ENCODE data around the gene BLOC1S5. TPM values are rescaled to one million over a fixed set of nuclear protein-coding genes. Genes with fewer than 3 reads are reported as not detected.

The BLOC1S5 gene
- total and polyA plus RNA-seq, 2 experiments from 2014 or later = 13.1 to 14.0 TPM

DNA sequence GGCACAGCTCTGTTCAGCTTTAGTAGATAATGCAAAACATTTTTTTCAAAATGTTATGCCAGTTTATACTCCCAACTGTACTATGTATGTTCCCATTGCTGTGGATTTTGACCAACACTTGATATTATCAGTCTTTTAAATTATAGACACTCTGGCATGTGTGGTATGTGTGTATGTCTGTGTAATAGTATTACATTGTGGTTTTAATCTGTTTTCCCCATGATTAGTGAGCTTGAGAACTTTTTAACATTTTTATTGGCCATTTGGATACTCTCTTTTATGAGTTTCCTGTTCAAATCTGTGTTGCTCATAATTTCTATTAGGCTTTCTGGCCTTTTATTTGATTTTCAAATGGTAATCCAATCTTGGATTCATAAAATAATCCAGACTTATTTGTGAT lies 84.4 kb downstream of the BLOC1S5 start:
- H3K4me3 ChIP-seq = no peak overlapping the region
- H3K4me1 ChIP-seq (ENCODE audit: insufficient read depth) = 0 out of 2 replicates have a peak, but pooled peaks cover 4% of the 10 kb centered on the region
- DNase-seq = no peak
- no peak overlapping the region for H3K27ac ChIP-seq
- no peaks in the 10 kb centered on the region for H3K27me3 ChIP-seq (replicated peaks; ENCODE audit: insufficient read depth)
- TF ChIP-seq EZH2 (IDR thresholded peaks at IDR 0.05; ENCODE audit: insufficient read depth, poor library complexity, severe bottlenecking) (no peak), EZH2phosphoT487 (IDR thresholded peaks at IDR 0.05; ENCODE audit: insufficient read depth, low read depth) (no peak)
- no peak overlapping the region for H3K9ac ChIP-seq
- in situ Hi-C loops (cut with MboI) = no loop called here
- no peaks in the 10 kb centered on the region for H3K9me2 ChIP-seq (ENCODE audit: insufficient read depth)
- no peaks in the 10 kb centered on the region for H3K79me2 ChIP-seq (ENCODE audit: insufficient read depth)
- H4K20me1 ChIP-seq (ENCODE audit: insufficient read depth) = no peaks in the 10 kb centered on the region
- peaks cover under 1% of the 10 kb centered on the region for H3F3A ChIP-seq (ENCODE audit: insufficient read depth)
- H3K4me2 ChIP-seq (ENCODE audit: unreplicated experiment) = no peak overlapping the region
- H3K36me3 ChIP-seq (ENCODE audit: low read depth) = no peaks in the 10 kb centered on the region
- H3K9me3 ChIP-seq (ENCODE audit: low read depth) = no peaks in the 10 kb centered on the region
- H2AFZ ChIP-seq = no peak overlapping the region

GRCh38 chr6:7978736-7979135 lies 85.5 kb downstream of the BLOC1S5 start:
- H3K9me2 ChIP-seq (ENCODE audit: insufficient read depth) = no peaks in the 10 kb centered on the region
- in situ Hi-C loops (cut with MboI) = no loop called here
- no peak for TF ChIP-seq EZH2phosphoT487 (IDR thresholded peaks at IDR 0.05; ENCODE audit: insufficient read depth, low read depth)
- TF ChIP-seq EZH2 (IDR thresholded peaks at IDR 0.05; ENCODE audit: insufficient read depth, poor library complexity, severe bottlenecking) = no peak
- no peaks in the 10 kb centered on the region for H3K36me3 ChIP-seq (ENCODE audit: low read depth)
- no peak overlapping the region for H3K27ac ChIP-seq
- H3K4me1 ChIP-seq (ENCODE audit: insufficient read depth) = 0 out of 2 replicates have a peak, but pooled peaks cover 4% of the 10 kb centered on the region
- no peaks in the 10 kb centered on the region for H3K27me3 ChIP-seq (replicated peaks; ENCODE audit: insufficient read depth)
- no peak overlapping the region for H3K9ac ChIP-seq
- no peak overlapping the region for H3K4me2 ChIP-seq (ENCODE audit: unreplicated experiment)
- no peaks in the 10 kb centered on the region for H4K20me1 ChIP-seq (ENCODE audit: insufficient read depth)
- DNase-seq = no peak
- H3K4me3 ChIP-seq = no peak overlapping the region
- peaks cover 10% of the 10 kb centered on the region for H3F3A ChIP-seq (ENCODE audit: insufficient read depth)
- WGBS, 2 experiments (ENCODE audit: low coverage in 1 of 2, low lambda C conversion rate in 2 of 2, missing lambda C conversion rate in 2 of 2) = 86 to 91% methylated on average over 3 of the region's 3 CpGs
- H3K79me2 ChIP-seq (ENCODE audit: insufficient read depth) = no peaks in the 10 kb centered on the region
- H2AFZ ChIP-seq = no peak overlapping the region
- H3K9me3 ChIP-seq (ENCODE audit: low read depth) = no peaks in the 10 kb centered on the region

- no peak overlapping the region for H2AFZ ChIP-seq
- H3F3A ChIP-seq (ENCODE audit: insufficient read depth) = peaks cover 10% of the 10 kb centered on the region
- H3K36me3 ChIP-seq (ENCODE audit: low read depth) = no peaks in the 10 kb centered on the region
- no peak overlapping the region for H3K4me2 ChIP-seq (ENCODE audit: unreplicated experiment)
- no peaks in the 10 kb centered on the region for H3K27me3 ChIP-seq (replicated peaks; ENCODE audit: insufficient read depth)
- no peaks in the 10 kb centered on the region for H3K9me3 ChIP-seq (ENCODE audit: low read depth)
- no peaks in the 10 kb centered on the region for H4K20me1 ChIP-seq (ENCODE audit: insufficient read depth)
- no peak overlapping the region for H3K4me3 ChIP-seq
- H3K79me2 ChIP-seq (ENCODE audit: insufficient read depth) = no peaks in the 10 kb centered on the region
- H3K9ac ChIP-seq = no peak overlapping the region
- H3K27ac ChIP-seq = no peak overlapping the region
- whole genome bisulfite sequencing, 2 experiments (ENCODE audit: low coverage in 1 of 2, low lambda C conversion rate in 2 of 2, missing lambda C conversion rate in 2 of 2) = 52 to 59% methylated on average over 8 of the region's 8 CpGs
- 0 out of 2 replicates have a peak, but pooled peaks cover 4% of the 10 kb centered on the region for H3K4me1 ChIP-seq (ENCODE audit: insufficient read depth)
- in situ Hi-C loops (cut with MboI) = no loop called here
- H3K9me2 ChIP-seq (ENCODE audit: insufficient read depth) = no peaks in the 10 kb centered on the region
- peak; percentile 26 for DNase-seq
- TF ChIP-seq EZH2phosphoT487 (IDR thresholded peaks at IDR 0.05; ENCODE audit: insufficient read depth, low read depth) (no peak), EZH2 (IDR thresholded peaks at IDR 0.05; ENCODE audit: insufficient read depth, poor library complexity, severe bottlenecking) (no peak)
These were observed 87.6 kb downstream of the BLOC1S5 start for GRCh38 chr6:7976485-7977056.

GRCh38 chr6:7975764-7976146 lies 88.4 kb downstream of the BLOC1S5 start:
- no peak for TF ChIP-seq EZH2phosphoT487 (IDR thresholded peaks at IDR 0.05; ENCODE audit: insufficient read depth, low read depth)
- TF ChIP-seq EZH2 (IDR thresholded peaks at IDR 0.05; ENCODE audit: insufficient read depth, poor library complexity, severe bottlenecking) = no peak
- Histone ChIP-seq H3K9ac (peak overlapping the region; percentile 41; the same call in 1 of the 2 replicates), H3K4me3 (peak overlapping the region; percentile 61), H3K4me2 (ENCODE audit: unreplicated experiment) (peak overlapping the region; percentile 84), H3K4me1 (ENCODE audit: insufficient read depth) (0 out of 2 replicates have a peak, but pooled peaks cover 4% of the 10 kb centered on the region), H3K9me2 (ENCODE audit: insufficient read depth) (no peaks in the 10 kb centered on the region), H2AFZ (peak overlapping the region; percentile 18), H3K9me3 (ENCODE audit: low read depth) (no peaks in the 10 kb centered on the region), H3F3A (ENCODE audit: insufficient read depth) (peaks cover 10% of the 10 kb centered on the region), H3K36me3 (ENCODE audit: low read depth) (no peaks in the 10 kb centered on the region), H3K79me2 (ENCODE audit: insufficient read depth) (no peaks in the 10 kb centered on the region), H3K27me3 (replicated peaks; ENCODE audit: insufficient read depth) (no peaks in the 10 kb centered on the region), H4K20me1 (ENCODE audit: insufficient read depth) (no peaks in the 10 kb centered on the region), H3K27ac (no peak overlapping the region)
- in situ Hi-C loops (cut with MboI) = no loop called here
- 31 to 32% methylated on average over 8 of the region's 8 CpGs for WGBS, 2 experiments (ENCODE audit: low coverage in 1 of 2, low lambda C conversion rate in 2 of 2, missing lambda C conversion rate in 2 of 2)
- DNase-seq = peak; percentile 37
